ENCODE data around the gene CTBP2.

The CTBP2 gene

DNA sequence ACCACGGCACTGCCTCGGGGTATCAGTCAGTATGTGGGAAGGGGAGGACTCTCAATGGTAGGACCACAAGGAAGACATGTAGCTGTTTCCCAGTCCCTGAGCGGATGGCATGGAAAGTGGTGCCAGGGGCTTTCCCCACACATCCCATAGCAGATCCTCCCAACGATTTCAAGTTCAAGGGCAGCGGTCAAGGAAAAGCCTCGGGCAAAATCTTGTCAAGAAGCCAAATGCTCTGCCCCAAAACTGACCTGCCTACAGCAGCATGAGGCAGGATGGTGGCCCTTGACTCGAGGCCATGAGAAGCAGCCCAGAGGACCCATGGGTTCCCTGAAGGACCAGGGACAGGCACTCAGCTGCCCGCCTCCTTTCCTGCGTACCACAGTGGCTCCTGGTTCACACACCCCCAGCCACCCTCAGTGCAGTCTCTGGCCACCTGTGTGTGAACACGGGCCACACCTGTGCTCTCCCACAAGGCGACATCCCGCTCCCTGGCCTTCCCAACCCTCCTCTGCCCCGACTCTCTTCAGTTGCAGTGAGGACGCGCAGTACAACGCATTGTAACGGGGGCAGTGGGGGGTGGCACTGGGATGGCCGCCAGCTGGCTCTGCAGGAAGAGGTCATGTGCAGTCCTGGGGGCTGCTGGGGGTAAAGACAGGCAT, 43.6 kb downstream of the CTBP2 start:
- H3K4me3 ChIP-seq (ENCODE audit: low read length), result no peak overlapping the region
- peaks cover 22% of the 10 kb centered on the region for H3K4me1 ChIP-seq (ENCODE audit: control insufficient read depth, insufficient read depth, low read length)
- H3K36me3 ChIP-seq (ENCODE audit: insufficient read depth, low read length), result peaks cover 4% of the 10 kb centered on the region
- no peak overlapping the region for H3K4me2 ChIP-seq (ENCODE audit: low read length)
- H3K9ac ChIP-seq (ENCODE audit: low read depth, low read length), result no peak overlapping the region
- no peaks in the 10 kb centered on the region for H3K27me3 ChIP-seq (ENCODE audit: control insufficient read depth, insufficient read depth, low read length)
- no peaks in the 10 kb centered on the region for H3K9me3 ChIP-seq (replicated peaks; ENCODE audit: low read length)

- H3K4me3 ChIP-seq (ENCODE audit: low read length), result no peak overlapping the region
- H3K4me2 ChIP-seq (ENCODE audit: low read length), result no peak overlapping the region
- no peaks in the 10 kb centered on the region for H3K27me3 ChIP-seq (ENCODE audit: control insufficient read depth, insufficient read depth, low read length)
- no peaks in the 10 kb centered on the region for H3K9me3 ChIP-seq (replicated peaks; ENCODE audit: low read length)
- H3K36me3 ChIP-seq (ENCODE audit: insufficient read depth, low read length), result peaks cover 4% of the 10 kb centered on the region
- H3K4me1 ChIP-seq (ENCODE audit: control insufficient read depth, insufficient read depth, low read length), result peaks cover 22% of the 10 kb centered on the region
- H3K9ac ChIP-seq (ENCODE audit: low read depth, low read length), result no peak overlapping the region
Observed at GRCh38 chr10:125116041-125116649, 44.2 kb downstream of the CTBP2 start.

- Histone ChIP-seq H3K4me2 (ENCODE audit: low read length) (no peak overlapping the region), H3K9me3 (replicated peaks; ENCODE audit: low read length) (no peaks in the 10 kb centered on the region), H3K36me3 (ENCODE audit: insufficient read depth, low read length) (no peaks in the 10 kb centered on the region), H3K27me3 (ENCODE audit: control insufficient read depth, insufficient read depth, low read length) (no peaks in the 10 kb centered on the region), H3K4me1 (ENCODE audit: control insufficient read depth, insufficient read depth, low read length) (peaks cover 18% of the 10 kb centered on the region), H3K4me3 (ENCODE audit: low read length) (no peak overlapping the region), H3K9ac (ENCODE audit: low read depth, low read length) (no peak overlapping the region)
Observed at GRCh38 chr10:125115409-125115808, 45.0 kb downstream of the CTBP2 start.

- no peaks in the 10 kb centered on the region for H3K9me3 ChIP-seq (replicated peaks; ENCODE audit: low read length)
- peaks cover under 1% of the 10 kb centered on the region for H3K36me3 ChIP-seq (ENCODE audit: insufficient read depth, low read length)
- no peak overlapping the region for H3K4me3 ChIP-seq (ENCODE audit: low read length)
- H3K27me3 ChIP-seq (ENCODE audit: control insufficient read depth, insufficient read depth, low read length), result no peaks in the 10 kb centered on the region
- no peak overlapping the region for H3K4me2 ChIP-seq (ENCODE audit: low read length)
- no peak overlapping the region for H3K9ac ChIP-seq (ENCODE audit: low read depth, low read length)
- peaks cover 13% of the 10 kb centered on the region for H3K4me1 ChIP-seq (ENCODE audit: control insufficient read depth, insufficient read depth, low read length)
Observed at GRCh38 chr10:125114761-125115391, 45.5 kb downstream of the CTBP2 start.

DNA sequence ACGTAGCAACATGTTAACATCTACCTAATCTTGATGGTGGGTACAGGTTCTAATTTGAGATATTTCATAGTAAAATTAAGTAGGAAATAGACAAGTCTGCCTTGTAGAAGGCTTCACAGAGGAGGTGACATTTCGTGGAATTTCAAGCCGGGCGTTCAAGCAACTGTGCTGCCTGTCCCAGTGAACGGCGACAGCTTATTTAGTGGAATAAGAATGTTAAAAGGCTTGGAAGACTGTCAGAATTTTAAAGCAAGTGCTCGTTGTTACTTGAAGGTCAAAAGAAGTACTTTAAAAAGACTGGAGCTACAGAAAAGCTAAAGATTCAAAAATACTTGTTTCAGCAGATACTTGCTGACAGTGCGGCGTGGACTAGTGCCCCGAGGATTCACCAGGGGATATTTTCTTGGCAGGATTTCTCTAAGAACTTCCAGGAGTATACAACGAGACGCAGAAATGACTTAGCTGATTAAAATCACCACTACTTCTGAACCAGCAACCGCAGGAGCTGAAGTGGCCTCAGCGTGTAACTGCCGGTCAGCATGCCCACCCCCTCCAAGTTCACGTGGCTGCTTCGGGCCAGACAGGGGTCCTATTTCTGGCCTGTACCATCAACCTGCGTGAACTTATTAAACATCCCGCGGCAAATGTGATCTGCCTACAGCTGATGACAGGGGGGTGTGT, 46.5 kb downstream of the CTBP2 start:
- H3K9ac ChIP-seq (ENCODE audit: low read depth, low read length), result no peak overlapping the region
- H3K4me3 ChIP-seq (ENCODE audit: low read length), result no peak overlapping the region
- H3K4me1 ChIP-seq (ENCODE audit: control insufficient read depth, insufficient read depth, low read length), result peaks cover 11% of the 10 kb centered on the region
- H3K9me3 ChIP-seq (replicated peaks; ENCODE audit: low read length), result no peaks in the 10 kb centered on the region
- H3K36me3 ChIP-seq (ENCODE audit: insufficient read depth, low read length), result peaks cover 11% of the 10 kb centered on the region
- H3K27me3 ChIP-seq (ENCODE audit: control insufficient read depth, insufficient read depth, low read length), result no peaks in the 10 kb centered on the region
- no peak overlapping the region for H3K4me2 ChIP-seq (ENCODE audit: low read length)

GRCh38 chr10:125112697-125113494, 47.5 kb downstream of the CTBP2 start:
- Histone ChIP-seq H3K9me3 (replicated peaks; ENCODE audit: low read length) (no peaks in the 10 kb centered on the region), H3K4me3 (ENCODE audit: low read length) (no peak overlapping the region), H3K4me1 (ENCODE audit: control insufficient read depth, insufficient read depth, low read length) (peaks cover 5% of the 10 kb centered on the region), H3K36me3 (ENCODE audit: insufficient read depth, low read length) (peaks cover 19% of the 10 kb centered on the region), H3K4me2 (ENCODE audit: low read length) (no peak overlapping the region), H3K9ac (ENCODE audit: low read depth, low read length) (no peak overlapping the region), H3K27me3 (ENCODE audit: control insufficient read depth, insufficient read depth, low read length) (no peaks in the 10 kb centered on the region)

DNA sequence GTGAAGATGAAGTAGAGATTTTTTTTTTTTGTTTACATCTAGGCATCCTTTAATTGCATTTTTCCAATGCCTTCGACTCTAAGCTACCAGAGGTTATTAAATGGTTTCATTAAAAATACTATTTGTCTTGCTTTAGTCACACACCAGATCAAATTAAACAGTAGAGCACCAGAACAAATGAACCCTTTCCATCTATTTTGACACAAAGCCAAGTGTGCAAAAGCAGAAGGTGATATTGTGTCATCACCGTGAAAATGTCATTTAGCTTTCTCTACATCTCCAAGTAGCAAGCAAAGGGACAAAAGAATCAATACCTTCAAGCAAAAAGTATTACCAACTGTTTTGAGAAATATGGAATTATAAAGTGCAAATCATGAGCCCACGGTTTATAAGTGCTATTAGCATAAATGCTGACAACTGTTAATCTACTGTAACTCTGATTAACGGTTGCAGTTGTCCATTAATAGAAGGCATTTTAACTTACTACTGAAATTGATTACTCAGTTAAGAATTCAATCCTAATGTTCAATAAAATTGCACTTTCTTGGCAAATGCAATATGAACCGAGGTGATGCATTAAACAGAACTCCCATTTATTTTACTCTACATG, 49.1 kb downstream of the CTBP2 start:
- H3K4me2 ChIP-seq (ENCODE audit: low read length), result no peak overlapping the region
- no peak overlapping the region for H3K4me3 ChIP-seq (ENCODE audit: low read length)
- H3K36me3 ChIP-seq (ENCODE audit: insufficient read depth, low read length), result peaks cover 34% of the 10 kb centered on the region
- no peaks in the 10 kb centered on the region for H3K9me3 ChIP-seq (replicated peaks; ENCODE audit: low read length)
- H3K9ac ChIP-seq (ENCODE audit: low read depth, low read length), result no peak overlapping the region
- no peaks in the 10 kb centered on the region for H3K27me3 ChIP-seq (ENCODE audit: control insufficient read depth, insufficient read depth, low read length)
- H3K4me1 ChIP-seq (ENCODE audit: control insufficient read depth, insufficient read depth, low read length), result no peaks in the 10 kb centered on the region

GRCh38 chr10:125107965-125108580, 52.3 kb downstream of the CTBP2 start:
- Histone ChIP-seq H3K4me1 (ENCODE audit: control insufficient read depth, insufficient read depth, low read length) (no peaks in the 10 kb centered on the region), H3K36me3 (ENCODE audit: insufficient read depth, low read length) (peaks cover 43% of the 10 kb centered on the region)

GRCh38 chr10:125107166-125107949, 53.0 kb downstream of the CTBP2 start:
- H3K36me3 ChIP-seq (ENCODE audit: insufficient read depth, low read length), result peaks cover 43% of the 10 kb centered on the region
- no peaks in the 10 kb centered on the region for H3K9me3 ChIP-seq (replicated peaks; ENCODE audit: low read length)
- no peak overlapping the region for H3K9ac ChIP-seq (ENCODE audit: low read depth, low read length)
- no peaks in the 10 kb centered on the region for H3K27me3 ChIP-seq (ENCODE audit: control insufficient read depth, insufficient read depth, low read length)
- H3K4me3 ChIP-seq (ENCODE audit: low read length), result no peak overlapping the region
- no peak overlapping the region for H3K4me2 ChIP-seq (ENCODE audit: low read length)
- peaks cover 3% of the 10 kb centered on the region for H3K4me1 ChIP-seq (ENCODE audit: control insufficient read depth, insufficient read depth, low read length)

More at GRCh38 chr10:125107965-125108580, 52.3 kb downstream of the CTBP2 start:
- Histone ChIP-seq H3K4me3 (ENCODE audit: low read length) (no peak overlapping the region), H3K27me3 (ENCODE audit: control insufficient read depth, insufficient read depth, low read length) (no peaks in the 10 kb centered on the region), H3K4me2 (ENCODE audit: low read length) (no peak overlapping the region), H3K9ac (ENCODE audit: low read depth, low read length) (no peak overlapping the region), H3K9me3 (replicated peaks; ENCODE audit: low read length) (no peaks in the 10 kb centered on the region)

DNA sequence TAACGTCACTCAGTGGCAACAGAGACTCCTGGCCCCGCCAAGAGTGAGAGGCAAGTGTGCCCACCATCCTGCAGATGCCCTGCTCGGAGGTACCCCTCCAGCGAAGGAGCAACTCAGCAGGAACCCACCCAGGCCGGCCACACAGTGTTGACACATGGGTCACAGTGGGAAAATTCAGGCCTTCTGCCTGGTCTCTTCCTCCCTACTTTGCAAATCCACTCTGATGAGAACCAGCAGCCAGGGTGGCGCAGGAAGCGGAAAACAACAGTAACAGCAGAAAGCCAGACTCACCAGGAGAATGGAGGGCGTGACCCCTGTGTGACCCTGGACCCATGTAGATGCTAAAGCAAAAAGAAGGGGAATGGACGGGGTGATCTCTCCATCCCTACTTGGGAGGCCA, 53.8 kb downstream of the CTBP2 start:
- Histone ChIP-seq H3K36me3 (ENCODE audit: insufficient read depth, low read length) (peaks cover 48% of the 10 kb centered on the region), H3K4me1 (ENCODE audit: control insufficient read depth, insufficient read depth, low read length) (peaks cover 8% of the 10 kb centered on the region), H3K9ac (ENCODE audit: low read depth, low read length) (no peak overlapping the region), H3K9me3 (replicated peaks; ENCODE audit: low read length) (no peaks in the 10 kb centered on the region), H3K27me3 (ENCODE audit: control insufficient read depth, insufficient read depth, low read length) (no peaks in the 10 kb centered on the region), H3K4me3 (ENCODE audit: low read length) (no peak overlapping the region), H3K4me2 (ENCODE audit: low read length) (no peak overlapping the region)
